PC-9 (cell line): ENCODE measurements around the gene DOCK2.

Experiments
- EZH2 ChIP-seq: fragments of 200-600 bp; sonication (generic); IDR thresholded peaks from 2 replicates; pipeline ENCODE4 v1.8.0; 2017; ENCODE audit warnings: antibody characterized with exemption, low read depth
- TF ChIP-seq, protein P1 (sequence below): fragments of 200-600 bp; sonication (generic); conservative IDR thresholded peaks from 2 replicates; pipeline ENCODE4 v1.6.1; 2017; ENCODE audit warnings: mixed run types, antibody characterized with exemption, mild to moderate bottlenecking, moderate library complexity

DNA sequence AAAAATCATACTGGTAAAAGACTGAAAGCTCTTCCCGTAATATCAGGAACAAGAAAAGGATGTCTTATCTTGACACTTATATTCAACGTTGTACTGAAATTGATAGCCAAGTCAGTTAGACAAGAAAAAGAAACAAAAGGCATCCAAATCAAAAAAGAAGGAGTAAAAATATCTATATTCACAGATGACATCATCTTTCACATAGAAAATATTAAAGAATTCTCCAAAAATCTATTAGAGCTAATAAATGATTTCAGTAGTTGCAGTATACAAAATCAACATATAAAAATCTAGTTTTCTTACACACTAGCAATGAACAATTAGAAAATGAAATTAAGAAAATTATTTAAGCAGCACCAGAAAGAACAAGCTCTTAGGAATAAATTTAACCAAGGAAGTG lies 29.2 kb upstream of the DOCK2 start:
- TF ChIP-seq, protein P1, sequence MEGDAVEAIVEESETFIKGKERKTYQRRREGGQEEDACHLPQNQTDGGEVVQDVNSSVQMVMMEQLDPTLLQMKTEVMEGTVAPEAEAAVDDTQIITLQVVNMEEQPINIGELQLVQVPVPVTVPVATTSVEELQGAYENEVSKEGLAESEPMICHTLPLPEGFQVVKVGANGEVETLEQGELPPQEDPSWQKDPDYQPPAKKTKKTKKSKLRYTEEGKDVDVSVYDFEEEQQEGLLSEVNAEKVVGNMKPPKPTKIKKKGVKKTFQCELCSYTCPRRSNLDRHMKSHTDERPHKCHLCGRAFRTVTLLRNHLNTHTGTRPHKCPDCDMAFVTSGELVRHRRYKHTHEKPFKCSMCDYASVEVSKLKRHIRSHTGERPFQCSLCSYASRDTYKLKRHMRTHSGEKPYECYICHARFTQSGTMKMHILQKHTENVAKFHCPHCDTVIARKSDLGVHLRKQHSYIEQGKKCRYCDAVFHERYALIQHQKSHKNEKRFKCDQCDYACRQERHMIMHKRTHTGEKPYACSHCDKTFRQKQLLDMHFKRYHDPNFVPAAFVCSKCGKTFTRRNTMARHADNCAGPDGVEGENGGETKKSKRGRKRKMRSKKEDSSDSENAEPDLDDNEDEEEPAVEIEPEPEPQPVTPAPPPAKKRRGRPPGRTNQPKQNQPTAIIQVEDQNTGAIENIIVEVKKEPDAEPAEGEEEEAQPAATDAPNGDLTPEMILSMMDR = no peak
- TF ChIP-seq EZH2 = no peak
